PC-9 (cell line): ENCODE measurements around the gene SRGN. TPM values are rescaled to one million over a fixed set of nuclear protein-coding genes. Genes with fewer than 3 reads are reported as not detected.
A peak's percentile ranks its signal among the peaks of the same experiment; 100 is the strongest.
"Not testable (repeated sequence)": the region's sequence is repeated elsewhere in the genome, so short reads cannot be mapped to it uniquely, and the experiment has no call there.

ENCODE experiments used
- BruUV-seq: library from RNA; stranded (reverse); fragments of 400-500 nt; replicated peaks from 2 replicates; lab custom pipeline; 2021; lab: Mats Ljungman, UMichigan
- CTCF ChIA-PET: fragments of 300-600 bp; sonication (Branson Sonifier 250); formaldehyde crosslinking; loops from one replicate; lab custom pipeline; 2022; ENCODE audit warnings: antibody characterized with exemption; lab: Charles Lee
- POLR2A ChIA-PET: fragments of 300-600 bp; sonication (Branson Sonifier 250); formaldehyde crosslinking; loops from one replicate; lab custom pipeline; 2022; ENCODE audit warnings: antibody characterized with exemption; ENCODE audit not compliant: unreplicated experiment; lab: Charles Lee
- DNase-seq, 2 experiments: peaks; one replicate each; pipeline versions ENCODE4 v3.0.0 to v3.0.0-alpha.2; 2015 to 2022; ENCODE audit warnings: mixed read lengths in 1 of 2
- H2AFZ ChIP-seq: fragments of 200-600 bp; sonication (generic); 2 replicates; pipeline ENCODE4 v1.8.1; 2017; ENCODE audit warnings: antibody characterized with exemption
- H3F3A ChIP-seq: fragments of 200-600 bp; sonication (generic); 2 replicates; pipeline ENCODE4 v1.8.1; 2017; ENCODE audit warnings: antibody characterized with exemption, mild to moderate bottlenecking, low read depth; ENCODE audit not compliant: insufficient read depth
- H3K27ac ChIP-seq: fragments of 200-600 bp; sonication (generic); 2 replicates; pipeline ENCODE4 v1.6.1; 2016; ENCODE audit warnings: mixed run types
- H3K27me3 ChIP-seq: fragments of 200-600 bp; sonication (generic); 2 replicates; pipeline ENCODE4 v1.6.1; 2016; ENCODE audit warnings: low read depth, mixed run types; ENCODE audit not compliant: insufficient read depth
- H3K36me3 ChIP-seq: fragments of 200-600 bp; sonication (generic); 2 replicates; pipeline ENCODE4 v1.6.1; 2016; ENCODE audit warnings: low read depth, mixed run types
- H3K4me1 ChIP-seq: fragments of 200-600 bp; sonication (generic); replicated peaks from 2 replicates; pipeline ENCODE4 v1.6.1; 2016; ENCODE audit warnings: mixed run types; ENCODE audit not compliant: insufficient read depth
- H3K4me2 ChIP-seq: fragments of 200-600 bp; sonication (generic); 2 replicates; pipeline ENCODE4 v1.6.1; 2017; ENCODE audit warnings: mixed run types
- H3K4me3 ChIP-seq: fragments of 200-600 bp; sonication (generic); 2 replicates; pipeline ENCODE4 v1.6.1; 2016; ENCODE audit warnings: mixed run types
- H3K79me2 ChIP-seq: fragments of 200-600 bp; sonication (generic); 2 replicates; pipeline ENCODE4 v1.6.1; 2017; ENCODE audit warnings: low read depth, mixed run types
- H3K9me2 ChIP-seq: fragments of 200-600 bp; sonication (generic); 2 replicates; pipeline ENCODE4 v1.8.1; 2017; ENCODE audit warnings: mild to moderate bottlenecking; ENCODE audit not compliant: insufficient read depth
- H3K9me3 ChIP-seq: fragments of 200-600 bp; sonication (generic); 2 replicates; pipeline ENCODE4 v1.8.1; 2016; ENCODE audit warnings: low read depth; ENCODE audit not compliant: insufficient read depth
- H4K20me1 ChIP-seq: fragments of 200-600 bp; sonication (generic); 2 replicates; pipeline ENCODE4 v1.8.1; 2017; ENCODE audit not compliant: insufficient read depth
- CTCF ChIP-seq: fragments of 200-600 bp; sonication (generic); conservative IDR thresholded peaks from 2 replicates; pipeline ENCODE4 v1.6.1; 2017; ENCODE audit warnings: mixed run types, antibody characterized with exemption, mild to moderate bottlenecking, moderate library complexity
- EZH2 ChIP-seq: fragments of 200-600 bp; sonication (generic); IDR thresholded peaks from 2 replicates; pipeline ENCODE4 v1.8.0; 2017; ENCODE audit warnings: antibody characterized with exemption, low read depth
- intact Hi-C: fragments of 100-400 bp; cut with micrococcal nuclease; formaldehyde crosslinking; loops from one replicate; pipeline ENCODE4 v1.10.0; 2022; ENCODE audit not compliant: unreplicated experiment
- total RNA-seq: library from RNA; stranded (reverse); gene quantifications from 2 replicates; pipeline ENCODE4 v1.2.3, GENCODE V29; 2021

SRGN gene
- total RNA-seq, 1 experiment from 2014 or later, result 58.9 TPM

- H3K4me1 ChIP-seq, result no peaks in the 10 kb centered on the region
- H3K9me3 ChIP-seq, result no peaks in the 10 kb centered on the region
- ChIA-PET CTCF (interaction anchor here (0.7 to 0.9 kb wide), 2 partner anchors 47 to 49 kb away, joined by 3 to 5 read pairs; no protein-coding TSS in a partner anchor), POLR2A (no interaction called here)
- intact Hi-C loops, result no loop called here
- H3K27ac ChIP-seq, result no peak overlapping the region
- H3F3A ChIP-seq, result peaks cover 26% of the 10 kb centered on the region
- no peak overlapping the region for H2AFZ ChIP-seq
- peaks cover 23% of the 10 kb centered on the region for H3K36me3 ChIP-seq
- no peak overlapping the region for H3K4me3 ChIP-seq
- H4K20me1 ChIP-seq, result peaks cover 20% of the 10 kb centered on the region
- no peak overlapping the region for H3K4me2 ChIP-seq
- TF ChIP-seq CTCF, result no peak
- no peak for TF ChIP-seq EZH2
- peaks cover 73% of the 10 kb centered on the region for H3K79me2 ChIP-seq
- DNase-seq, result no peak
- no TSS peak for BruUV-seq
- H3K9me2 ChIP-seq, result no peaks in the 10 kb centered on the region; the same call in 1 of the 2 replicates
- H3K27me3 ChIP-seq, result no peaks in the 10 kb centered on the region
These were observed 52.1 kb downstream of the SRGN start for GRCh38 chr10:69139961-69140360.

- Histone ChIP-seq H3K27me3 (no peaks in the 10 kb centered on the region), H3K27ac (no peak overlapping the region), H3K4me1 (no peaks in the 10 kb centered on the region), H4K20me1 (peaks cover 24% of the 10 kb centered on the region; the same call in 1 of the 2 replicates), H3K79me2 (peaks cover 73% of the 10 kb centered on the region), H3F3A (peaks cover 16% of the 10 kb centered on the region), H3K9me3 (no peaks in the 10 kb centered on the region), H2AFZ (no peak overlapping the region), H3K9me2 (no peaks in the 10 kb centered on the region; the same call in 1 of the 2 replicates), H3K4me3 (no peak overlapping the region), H3K36me3 (peaks cover 19% of the 10 kb centered on the region; the same call in 1 of the 2 replicates), H3K4me2 (no peak overlapping the region)
- intact Hi-C loops, result no loop called here
- ChIA-PET CTCF (no interaction called here), POLR2A (no interaction called here)
- no TSS peak for BruUV-seq
- TF ChIP-seq CTCF, result 0 out of 2 replicates have a peak, but pooled peaks have one; percentile 21
- TF ChIP-seq EZH2, result no peak
- no peak for DNase-seq
These were observed 53.4 kb downstream of the SRGN start for GRCh38 chr10:69141304-69141703.

- not testable (repeated sequence) for DNase-seq
- peaks cover 14% of the 10 kb centered on the region; the same call in 1 of the 2 replicates for H3K36me3 ChIP-seq
These were observed 54.2 kb downstream of the SRGN start for GRCh38 chr10:69142074-69142473.

More at GRCh38 chr10:69142074-69142473, 54.2 kb downstream of the SRGN start:
- POLR2A ChIA-PET, H3K9me2 ChIP-seq, CTCF ChIA-PET, H3K4me3 ChIP-seq, H3K4me2 ChIP-seq, H3K4me1 ChIP-seq, H3K27ac ChIP-seq, intact Hi-C loops, H3K27me3 ChIP-seq, H3K9me3 ChIP-seq, BruUV-seq, H2AFZ ChIP-seq: not testable (repeated sequence)
- Histone ChIP-seq H3F3A (peaks cover 13% of the 10 kb centered on the region; the same call in 1 of the 2 replicates), H3K79me2 (peaks cover 72% of the 10 kb centered on the region), H4K20me1 (peaks cover 21% of the 10 kb centered on the region; the same call in 1 of the 2 replicates)
